Right atrium auricular region (tissue), 2 donors: ENCODE results near the gene DRGX. TPM values are rescaled to one million over a fixed set of nuclear protein-coding genes. Genes with fewer than 3 reads are reported as not detected.

Experiments
- DNase-seq: peaks from one replicate; pipeline ENCODE4 v3.0.0-alpha.2; 2019; ENCODE audit warnings: low spot score
- H3K27ac ChIP-seq, 2 donors: fragments of 200-600 bp; sonication (generic); 1 replicate in 1 of 2; 2 replicates in 1 of 2; pipeline ENCODE4 v1.5.1; 2016 to 2019
- H3K27me3 ChIP-seq, 2 donors: fragments of 200-600 bp; sonication (generic); one replicate each; pipeline versions ENCODE4 v1.5.1 to v1.6.0; 2017 to 2019
- H3K36me3 ChIP-seq: fragments of 200-600 bp; sonication (generic); one replicate; pipeline ENCODE4 v1.5.1; 2016
- H3K4me1 ChIP-seq, 2 donors: fragments of 200-600 bp; sonication (generic); one replicate each; pipeline versions ENCODE4 v1.5.1 to v1.6.0; 2017 to 2019
- H3K4me3 ChIP-seq, 2 donors: fragments of 200-600 bp; sonication (generic); 1 replicate in 1 of 2; 2 replicates in 1 of 2; pipeline ENCODE4 v1.5.1; 2017 to 2019; ENCODE audit warnings: mild to moderate bottlenecking in 1 of 2, moderate library complexity in 1 of 2
- H3K9me3 ChIP-seq, 2 donors: fragments of 200-600 bp; sonication (generic); one replicate each; pipeline ENCODE4 v1.5.1; 2019
- total RNA-seq, 2 donors: library from RNA; depleted of rRNA; stranded (reverse); fragments of >200 nt; gene quantifications; one replicate each; pipeline ENCODE4 v1.1.0, GENCODE V29; 2016
- TF ChIP-seq, protein P1 (sequence below), 2 donors: fragments of 200-600 bp; sonication (generic); IDR thresholded peaks; one replicate each; pipeline ENCODE4 v1.5.1; 2019; ENCODE audit warnings: antibody characterized with exemption in 2 of 2

The DRGX gene
- total RNA-seq = not detected

DNA sequence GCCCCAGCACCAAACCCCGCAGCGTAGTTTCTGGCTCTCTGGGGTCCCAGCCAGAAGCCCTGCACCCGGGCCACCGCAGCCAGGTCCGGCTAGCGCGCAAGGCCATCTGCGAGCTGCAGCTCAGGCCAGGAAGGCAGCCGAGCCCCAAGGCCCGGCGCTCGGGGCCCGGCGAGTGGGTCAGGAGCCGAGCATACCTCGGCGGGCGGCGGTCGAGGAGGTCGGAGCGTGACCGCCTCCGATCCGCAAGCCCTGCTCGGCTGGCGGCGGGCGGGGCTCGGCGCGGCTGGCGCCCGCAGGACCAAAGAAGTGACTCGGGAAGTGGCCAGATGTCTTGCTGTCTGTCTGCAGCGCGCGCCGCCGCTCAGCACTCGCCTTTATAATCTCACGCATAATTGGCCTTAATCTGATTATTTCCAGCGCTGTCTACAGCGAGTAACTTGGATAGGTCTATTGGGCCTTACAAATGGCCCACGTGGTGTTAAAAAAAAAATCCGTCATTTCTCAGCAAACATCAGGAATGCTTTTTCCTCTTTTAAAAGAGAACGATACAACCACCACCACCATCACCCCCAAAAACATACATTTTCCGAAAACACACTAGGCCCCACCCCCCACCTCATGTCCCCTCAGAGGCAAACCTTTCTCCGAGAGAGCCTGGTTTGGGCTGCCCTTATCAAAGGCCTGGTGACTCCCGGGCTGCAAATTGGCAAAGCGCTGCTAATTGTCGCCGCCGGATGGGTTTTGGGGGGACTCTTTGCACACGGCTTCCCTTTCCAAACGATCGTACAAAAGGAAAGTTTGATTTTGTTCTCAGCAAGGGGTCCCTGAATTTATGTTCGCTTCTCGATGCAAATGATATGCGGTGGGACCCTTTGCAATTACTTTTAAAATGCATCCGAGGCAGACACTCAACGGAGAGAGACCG is at the start of gene DRGX:
Gene DRGX (minus strand): TSS at position 349 of the 925 bp plus-strand sequence. CDS start 649 bp downstream, outside the sequence.
- Histone ChIP-seq H3K9me3 (no peaks in the 10 kb centered on the region), H3K4me3 (peak within 1 kb of the TSS in 1 of 2 donors; percentile 20), H3K27ac (no peak within 1 kb of the TSS), H3K36me3 (no peaks in the 10 kb centered on the region), H3K27me3 (peaks cover 48 to 63% of the 10 kb centered on the region in 2 donors), H3K4me1 (peaks cover 0 to 38% of the 10 kb centered on the region in 2 donors)
- peak; percentile 21 for DNase-seq
- TF ChIP-seq, protein P1, sequence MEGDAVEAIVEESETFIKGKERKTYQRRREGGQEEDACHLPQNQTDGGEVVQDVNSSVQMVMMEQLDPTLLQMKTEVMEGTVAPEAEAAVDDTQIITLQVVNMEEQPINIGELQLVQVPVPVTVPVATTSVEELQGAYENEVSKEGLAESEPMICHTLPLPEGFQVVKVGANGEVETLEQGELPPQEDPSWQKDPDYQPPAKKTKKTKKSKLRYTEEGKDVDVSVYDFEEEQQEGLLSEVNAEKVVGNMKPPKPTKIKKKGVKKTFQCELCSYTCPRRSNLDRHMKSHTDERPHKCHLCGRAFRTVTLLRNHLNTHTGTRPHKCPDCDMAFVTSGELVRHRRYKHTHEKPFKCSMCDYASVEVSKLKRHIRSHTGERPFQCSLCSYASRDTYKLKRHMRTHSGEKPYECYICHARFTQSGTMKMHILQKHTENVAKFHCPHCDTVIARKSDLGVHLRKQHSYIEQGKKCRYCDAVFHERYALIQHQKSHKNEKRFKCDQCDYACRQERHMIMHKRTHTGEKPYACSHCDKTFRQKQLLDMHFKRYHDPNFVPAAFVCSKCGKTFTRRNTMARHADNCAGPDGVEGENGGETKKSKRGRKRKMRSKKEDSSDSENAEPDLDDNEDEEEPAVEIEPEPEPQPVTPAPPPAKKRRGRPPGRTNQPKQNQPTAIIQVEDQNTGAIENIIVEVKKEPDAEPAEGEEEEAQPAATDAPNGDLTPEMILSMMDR (IDR thresholded peaks at IDR 0.05) = no peak

DNA sequence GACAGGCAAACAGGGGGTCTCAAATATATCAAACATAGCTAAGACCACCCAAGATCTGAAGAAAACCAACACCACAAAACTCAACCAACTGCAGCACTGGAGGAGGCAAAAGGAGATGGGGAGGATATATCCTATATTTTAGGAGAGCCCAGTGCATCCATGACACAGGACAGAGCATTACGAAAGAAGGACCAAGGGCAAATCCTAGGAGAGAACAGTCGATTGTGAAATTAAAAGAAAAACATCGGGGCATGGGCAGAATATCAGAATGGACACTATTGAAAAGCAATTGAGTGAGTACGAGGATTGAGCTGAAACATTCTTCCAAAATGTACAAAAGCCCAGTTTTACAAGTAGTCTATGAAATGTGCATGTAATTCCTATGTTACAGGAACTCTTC is 48.5 kb upstream of the DRGX start:
- Histone ChIP-seq H3K4me3 (no peak overlapping the region), H3K4me1 (no peaks in the 10 kb centered on the region), H3K36me3 (no peaks in the 10 kb centered on the region), H3K27me3 (no peaks in the 10 kb centered on the region), H3K27ac (no peak overlapping the region), H3K9me3 (peaks cover 0 to 3% of the 10 kb centered on the region in 2 donors)
- DNase-seq = no peak
- TF ChIP-seq, protein P1 (IDR thresholded peaks at IDR 0.05) = no peak

DNA sequence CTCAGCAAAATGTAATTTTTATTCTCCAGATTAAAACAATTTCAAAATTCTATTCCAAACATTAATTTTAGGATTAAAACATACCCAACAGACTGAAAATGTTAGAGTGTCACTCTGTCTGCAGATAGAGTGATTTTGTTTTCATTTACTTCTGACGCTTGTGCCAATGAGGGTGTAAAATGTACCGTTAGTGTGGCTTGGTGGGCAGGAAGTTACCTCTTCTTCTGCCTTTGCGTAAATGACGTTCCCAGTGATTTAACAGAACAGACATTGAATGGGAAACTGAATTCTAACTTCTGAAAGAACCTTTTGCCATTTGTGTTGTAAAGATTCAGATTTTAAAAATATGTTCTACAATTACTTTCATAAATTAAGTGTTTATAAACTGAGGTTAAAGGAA is 47.0 kb upstream of the DRGX start:
- DNase-seq = no peak
- Histone ChIP-seq H3K4me1 (no peaks in the 10 kb centered on the region), H3K4me3 (no peak overlapping the region), H3K27me3 (no peaks in the 10 kb centered on the region), H3K9me3 (no peaks in the 10 kb centered on the region), H3K27ac (no peak overlapping the region), H3K36me3 (no peaks in the 10 kb centered on the region)
- TF ChIP-seq, protein P1 (IDR thresholded peaks at IDR 0.05) = no peak

DNA sequence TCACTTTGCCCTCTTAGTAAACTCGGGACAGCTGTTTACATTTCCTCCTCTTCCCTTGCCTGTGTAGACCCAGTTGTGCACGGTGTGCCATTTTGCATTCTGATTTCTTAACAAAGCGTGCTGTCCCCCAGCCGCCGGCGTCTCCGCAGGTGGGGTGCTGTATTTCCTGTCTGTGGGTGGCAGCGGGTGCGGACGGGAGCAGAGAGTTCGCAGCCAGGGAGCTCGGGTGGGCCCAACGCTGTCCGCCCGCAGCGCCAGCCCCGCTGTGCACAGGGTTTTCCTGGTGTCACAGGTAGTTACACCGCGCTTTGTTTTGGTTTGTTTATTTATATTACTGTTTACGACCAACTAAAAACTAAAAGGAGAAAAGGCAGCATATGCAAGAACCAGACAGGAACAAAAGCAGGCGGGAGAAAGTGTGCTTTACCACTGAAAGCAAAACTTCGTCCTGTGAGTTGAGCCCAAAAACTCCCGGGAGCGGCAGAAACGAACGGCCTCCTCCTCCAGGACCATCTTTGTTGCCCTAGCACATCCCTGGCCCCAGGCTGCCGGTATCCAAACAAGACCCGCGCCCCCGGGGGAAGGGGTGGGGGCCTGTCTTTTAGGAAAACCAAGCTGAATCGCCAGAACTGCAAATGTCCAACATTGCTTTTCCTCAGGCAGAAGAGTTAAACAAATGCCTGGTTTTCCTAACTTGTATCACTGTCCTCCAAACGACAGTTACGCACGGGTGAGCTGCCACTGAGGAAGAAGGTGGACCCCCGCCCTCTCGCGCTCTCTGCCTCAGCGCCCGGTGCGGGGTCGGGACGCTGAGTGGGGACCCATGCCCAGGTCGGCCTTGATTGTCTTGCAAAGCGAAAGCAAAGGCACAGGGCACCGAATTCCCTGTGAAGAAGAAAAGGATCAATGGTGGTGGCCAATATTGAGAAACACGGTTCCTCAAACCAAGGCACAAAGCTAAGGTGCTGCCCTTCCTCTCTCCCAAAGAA is 45.9 kb upstream of the DRGX start:
- Histone ChIP-seq H3K27ac (no peak overlapping the region), H3K36me3 (no peaks in the 10 kb centered on the region), H3K4me3 (no peak overlapping the region), H3K4me1 (no peaks in the 10 kb centered on the region), H3K9me3 (no peaks in the 10 kb centered on the region), H3K27me3 (no peaks in the 10 kb centered on the region)
- DNase-seq = no peak
- TF ChIP-seq, protein P1 (IDR thresholded peaks at IDR 0.05) = no peak

DNA sequence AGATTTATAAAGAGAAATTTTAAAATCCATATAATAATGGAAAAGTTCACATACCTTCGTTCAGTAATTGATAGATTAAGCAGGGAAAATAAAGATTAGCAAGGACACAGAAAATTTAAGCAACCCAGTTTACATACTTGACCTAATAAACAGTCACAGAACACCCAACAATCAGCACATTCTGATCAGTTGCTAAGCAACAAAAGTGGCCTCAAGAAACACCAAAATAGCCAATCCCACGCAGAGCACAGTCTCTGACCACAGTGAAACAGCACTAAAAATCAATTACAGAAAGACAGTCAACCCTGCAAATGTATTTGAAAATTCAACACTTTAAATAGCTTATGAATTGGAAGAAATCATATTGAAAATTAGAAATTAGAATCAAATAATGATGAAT is 39.3 kb upstream of the DRGX start:
- H3K36me3 ChIP-seq = no peaks in the 10 kb centered on the region
- H3K4me3 ChIP-seq = no peak overlapping the region
- no peaks in the 10 kb centered on the region for H3K27me3 ChIP-seq
- no peak overlapping the region for H3K27ac ChIP-seq
- TF ChIP-seq, protein P1 (IDR thresholded peaks at IDR 0.05) = no peak
- no peak for DNase-seq
- H3K4me1 ChIP-seq = no peaks in the 10 kb centered on the region
- H3K9me3 ChIP-seq = no peaks in the 10 kb centered on the region
